GM08714 (cell line): ENCODE measurements around the gene CA10.

Experiments
- H3K4me3 ChIP-seq: fragments of 200-500 bp; sonication (Bioruptor generic); 2 replicates; pipeline ENCODE4 v1.5.1; 2014; ENCODE audit warnings: mild to moderate bottlenecking, low read length, inconsistent platforms
- ZNF274 ChIP-seq: IDR thresholded peaks from 2 replicates; pipeline ENCODE4 v1.6.1; 2012; ENCODE audit warnings: mild to moderate bottlenecking, low read depth, low read length

The CA10 gene

DNA sequence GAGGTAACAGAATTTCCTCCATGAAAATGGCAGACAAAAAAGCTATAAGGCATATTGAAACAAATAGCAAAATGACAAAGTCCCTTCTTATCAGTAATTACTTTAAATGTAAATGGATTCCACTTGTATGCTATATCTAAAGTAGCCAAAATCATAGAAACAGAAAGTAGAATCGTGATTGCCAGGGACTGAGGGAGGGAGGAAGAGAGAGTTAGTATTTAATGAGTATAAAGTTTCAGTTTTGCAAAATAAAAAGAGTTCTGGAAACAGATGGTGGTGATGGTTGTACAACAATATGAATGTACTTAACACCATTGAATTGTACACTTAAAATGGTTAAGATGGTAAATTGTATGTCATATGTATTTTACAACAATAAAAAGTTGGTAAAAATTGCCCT is 407.4 kb downstream of the CA10 start:
- H3K4me3 ChIP-seq = no peak overlapping the region
- no peak for TF ChIP-seq ZNF274

DNA sequence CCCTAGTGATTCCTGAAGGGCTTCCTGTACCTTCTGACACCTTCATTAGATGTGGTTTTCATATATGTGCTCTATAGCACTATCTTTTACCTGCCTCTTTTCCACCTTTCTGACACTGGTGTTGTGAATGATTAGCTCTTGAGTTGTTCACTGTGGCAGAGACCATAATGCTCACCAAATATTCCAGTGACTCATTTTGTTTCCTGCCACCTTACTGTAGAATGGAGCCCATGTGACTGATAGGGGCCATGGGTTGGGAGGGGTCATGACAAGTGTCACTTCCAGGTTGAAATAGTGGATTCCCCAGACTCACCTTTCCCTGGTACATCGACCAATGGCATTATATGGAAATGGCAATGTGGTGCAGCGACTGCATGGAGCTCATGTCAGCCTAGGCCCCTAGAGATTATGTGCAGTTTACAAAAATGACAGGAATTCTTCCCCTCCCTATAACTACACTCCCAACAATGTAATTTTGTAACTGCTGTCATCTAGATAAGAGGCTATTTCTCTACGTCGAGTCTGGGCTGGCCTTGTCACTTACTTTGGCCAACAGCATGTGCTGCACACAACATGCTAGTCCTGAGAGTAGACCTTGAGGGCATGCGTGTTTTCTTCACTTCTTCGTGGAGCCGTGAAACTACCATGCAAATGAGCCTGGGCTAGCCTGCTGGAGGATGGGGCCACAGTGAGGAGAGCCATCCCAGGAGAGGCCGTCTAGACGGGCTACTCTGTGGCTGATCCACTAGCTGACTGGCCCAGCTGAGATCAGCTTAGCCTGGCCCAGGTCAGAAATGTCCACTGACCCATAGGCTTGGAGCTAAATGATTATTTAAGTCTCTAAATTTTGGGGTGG is 409.5 kb downstream of the CA10 start:
- TF ChIP-seq ZNF274 = no peak
- no peak overlapping the region for H3K4me3 ChIP-seq

DNA sequence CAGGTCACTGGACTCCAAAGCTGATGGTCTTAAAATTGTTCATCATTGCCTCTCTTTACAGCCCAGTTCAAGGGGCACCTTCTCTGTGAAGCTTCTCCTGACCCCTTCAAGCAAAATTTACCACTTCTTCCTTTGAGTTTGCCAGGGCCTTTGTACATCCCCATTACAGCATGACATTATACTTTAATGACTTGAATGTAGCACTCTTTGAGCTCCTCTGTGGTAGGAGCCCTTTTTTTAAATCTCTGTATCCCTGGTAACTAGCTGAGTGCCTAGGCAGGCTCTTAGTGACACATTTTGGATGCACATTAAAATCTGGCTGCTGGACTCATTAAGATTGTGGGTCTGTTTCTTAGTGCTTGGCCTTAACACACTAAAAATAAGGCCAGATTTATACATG is 412.1 kb downstream of the CA10 start:
- no peak for TF ChIP-seq ZNF274
- H3K4me3 ChIP-seq = no peak overlapping the region

DNA sequence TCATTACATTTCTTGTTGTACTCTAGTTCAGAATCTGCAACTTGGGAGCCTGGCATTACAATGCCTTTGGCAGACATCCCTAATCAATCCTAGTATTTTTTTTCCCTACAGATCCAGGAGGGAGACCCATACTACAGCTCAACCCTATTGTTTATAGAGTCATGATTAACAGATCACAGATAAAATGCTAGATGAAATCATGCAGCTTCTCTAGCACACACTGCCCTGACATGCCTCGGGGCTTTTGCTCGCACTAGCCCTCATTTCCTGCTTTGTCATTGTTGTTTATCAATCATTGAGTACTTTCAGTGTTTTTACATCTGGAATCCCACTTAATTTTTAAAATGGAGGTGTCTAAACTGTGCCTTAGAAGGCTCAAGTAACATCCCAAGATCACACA is 412.5 kb downstream of the CA10 start:
- TF ChIP-seq ZNF274 = no peak
- H3K4me3 ChIP-seq = no peak overlapping the region

DNA sequence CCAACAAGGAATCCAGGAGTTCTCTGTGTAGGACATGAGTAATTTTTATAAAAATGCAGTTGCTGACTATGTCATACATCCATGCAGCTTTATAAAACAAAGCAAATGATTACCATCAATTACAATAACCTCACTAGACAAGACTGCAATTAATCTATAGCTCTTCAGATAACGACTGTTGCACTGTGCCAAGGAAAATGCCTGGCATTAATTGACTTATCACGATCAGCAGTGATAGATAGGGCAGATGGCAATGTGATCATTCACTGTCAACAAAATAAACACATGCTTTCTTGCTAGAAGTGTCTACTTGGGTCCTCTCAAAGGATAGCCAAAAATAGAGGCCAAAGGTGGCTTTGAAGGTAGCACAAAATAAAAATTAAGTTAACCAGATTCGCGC is 415.0 kb downstream of the CA10 start:
- TF ChIP-seq ZNF274 = no peak
- no peak overlapping the region for H3K4me3 ChIP-seq

DNA sequence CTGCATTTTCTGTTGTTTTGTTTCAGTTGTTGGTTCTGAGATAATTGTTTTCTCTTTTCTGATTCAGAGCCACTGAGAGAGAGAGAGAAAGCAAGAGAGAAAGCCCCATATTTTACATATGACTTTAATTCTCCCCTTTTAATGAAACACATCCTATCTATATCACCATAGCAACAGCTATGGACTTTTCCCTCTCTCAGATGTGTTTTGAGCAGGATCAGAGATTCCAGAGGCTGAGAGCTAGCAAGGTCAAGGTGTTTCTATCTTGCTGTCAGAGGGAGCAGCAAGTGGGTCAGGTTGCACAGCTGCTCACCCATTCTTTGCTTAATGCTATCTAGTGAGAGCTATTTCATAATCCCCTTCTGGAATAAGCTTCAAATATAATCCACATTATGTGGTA is 415.9 kb downstream of the CA10 start:
- TF ChIP-seq ZNF274 = no peak
- no peak overlapping the region for H3K4me3 ChIP-seq

DNA sequence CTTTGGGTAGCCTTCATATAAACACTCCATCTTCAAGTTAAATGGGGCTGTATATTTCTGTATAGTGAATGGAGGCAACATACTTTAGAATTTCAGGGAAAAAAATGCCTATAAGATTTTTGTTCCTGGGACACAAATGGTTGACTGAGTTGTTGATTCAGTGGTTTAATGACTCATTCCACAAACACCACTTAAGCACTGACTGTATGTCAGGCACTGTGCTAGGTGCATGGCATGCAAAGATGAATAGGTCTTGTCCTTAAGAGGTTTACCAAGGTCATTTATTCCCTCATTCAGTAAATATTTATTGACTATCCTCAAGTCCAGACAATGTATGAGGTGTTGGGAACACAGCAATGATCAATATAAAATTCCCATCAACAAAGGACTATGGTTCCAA is 417.1 kb downstream of the CA10 start:
- H3K4me3 ChIP-seq = no peak overlapping the region
- TF ChIP-seq ZNF274 = no peak

DNA sequence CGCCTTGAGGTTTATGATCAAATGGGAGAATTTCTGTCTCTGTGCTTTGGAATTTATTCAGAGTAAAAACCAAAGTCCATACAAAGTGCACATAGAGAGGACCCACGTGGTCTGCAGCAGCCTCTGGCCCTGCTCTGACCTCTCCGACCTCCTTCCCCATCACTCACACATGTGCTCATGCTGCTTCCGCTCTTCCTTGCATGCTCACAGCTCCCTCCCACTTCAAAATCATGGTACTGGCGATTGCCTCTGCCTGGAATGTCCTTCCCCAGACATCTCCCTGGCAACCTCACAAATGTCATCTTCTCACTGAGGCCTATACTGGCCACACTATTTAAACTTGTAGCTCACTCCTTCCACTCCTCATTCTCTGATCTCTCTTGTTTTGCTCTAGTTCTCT is 418.0 kb downstream of the CA10 start:
- TF ChIP-seq ZNF274 = no peak
- no peak overlapping the region for H3K4me3 ChIP-seq

DNA sequence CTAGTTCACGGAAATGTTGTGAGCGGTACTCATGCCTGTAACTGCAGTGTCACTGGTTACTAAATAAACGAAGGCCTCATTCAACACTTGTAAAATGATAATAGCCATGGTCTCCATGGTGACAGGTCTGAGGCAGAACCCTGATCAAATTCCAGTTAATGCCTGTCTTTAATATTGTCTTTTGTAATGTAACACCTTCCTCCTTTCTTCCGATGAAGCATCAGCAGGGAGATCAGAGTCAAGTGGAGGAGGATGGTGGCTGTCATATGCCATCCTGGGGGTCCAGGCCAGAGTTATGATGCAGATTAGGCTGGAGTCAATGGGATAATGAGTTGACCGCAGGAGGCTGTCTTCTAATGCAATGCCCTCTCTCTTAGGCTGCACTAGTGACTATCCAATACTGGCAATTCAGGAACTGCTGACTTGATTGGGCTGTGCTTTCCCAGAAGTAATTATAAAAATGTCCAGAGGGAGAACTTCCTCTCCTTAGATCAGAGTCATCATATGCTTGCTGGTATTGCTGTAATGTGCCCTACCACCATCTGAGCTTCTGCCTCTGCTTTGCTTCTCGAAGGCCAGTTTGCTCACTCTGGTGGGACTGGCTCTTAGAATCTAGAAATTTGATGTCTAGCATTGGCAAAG is 419.1 kb downstream of the CA10 start:
- TF ChIP-seq ZNF274 = no peak
- H3K4me3 ChIP-seq = no peak overlapping the region

DNA sequence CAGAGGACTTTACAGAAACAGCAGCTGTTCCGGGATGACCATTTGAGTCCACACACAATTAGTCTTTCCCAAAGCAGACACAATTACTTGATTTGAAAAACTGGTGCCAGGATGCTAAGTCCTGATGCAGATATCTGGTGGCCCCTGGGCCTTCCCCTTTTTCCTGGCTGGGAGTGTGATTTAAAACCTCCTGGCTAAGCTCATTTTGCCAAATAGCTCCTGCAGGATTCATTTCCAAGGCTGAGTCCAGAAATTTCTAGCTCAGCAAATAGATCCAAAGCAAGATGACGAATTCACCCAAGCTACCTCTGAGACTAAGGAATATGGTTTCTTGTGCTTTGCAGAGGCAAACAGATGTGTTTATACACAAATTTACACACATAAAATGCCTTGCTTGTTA is 422.2 kb downstream of the CA10 start:
- no peak overlapping the region for H3K4me3 ChIP-seq
- no peak for TF ChIP-seq ZNF274

DNA sequence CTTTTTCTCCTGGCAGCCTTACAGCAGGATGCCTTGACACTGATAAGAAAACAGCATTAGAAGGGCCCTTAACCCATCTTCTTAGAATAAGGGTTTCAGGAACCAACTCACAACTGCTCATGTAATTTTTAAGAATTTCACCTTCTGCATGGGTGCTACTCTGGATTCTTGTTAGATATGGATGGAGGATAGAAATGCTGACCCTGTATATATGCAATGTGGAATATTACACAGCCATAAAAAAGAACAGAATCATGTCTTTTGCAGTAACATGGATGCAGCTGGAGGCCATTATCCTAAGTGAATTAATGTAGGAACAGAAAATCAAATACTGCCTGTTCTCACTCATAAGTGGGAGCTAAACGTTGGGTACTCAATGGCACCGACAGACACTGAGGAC is 423.5 kb downstream of the CA10 start:
- no peak for TF ChIP-seq ZNF274
- H3K4me3 ChIP-seq = no peak overlapping the region

DNA sequence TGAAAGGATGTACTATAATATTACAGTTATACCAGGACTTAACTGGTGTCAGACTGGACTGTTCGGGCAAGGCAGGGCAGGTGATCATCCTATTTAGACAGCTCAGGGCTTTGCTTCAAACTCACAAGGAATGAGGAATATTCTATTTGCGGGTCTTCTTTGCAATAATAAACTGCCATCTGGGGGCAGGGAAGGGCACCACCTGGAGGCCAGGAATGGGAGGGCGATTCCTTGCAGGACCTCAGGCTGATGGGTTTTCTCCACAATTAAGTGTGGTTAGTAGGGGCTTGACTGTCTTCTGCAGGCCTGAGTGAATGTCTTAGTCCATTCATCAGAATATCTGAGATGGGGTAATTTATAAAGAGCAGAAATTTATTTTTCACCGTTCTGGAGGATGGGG is 424.1 kb downstream of the CA10 start:
- H3K4me3 ChIP-seq = no peak overlapping the region
- no peak for TF ChIP-seq ZNF274

DNA sequence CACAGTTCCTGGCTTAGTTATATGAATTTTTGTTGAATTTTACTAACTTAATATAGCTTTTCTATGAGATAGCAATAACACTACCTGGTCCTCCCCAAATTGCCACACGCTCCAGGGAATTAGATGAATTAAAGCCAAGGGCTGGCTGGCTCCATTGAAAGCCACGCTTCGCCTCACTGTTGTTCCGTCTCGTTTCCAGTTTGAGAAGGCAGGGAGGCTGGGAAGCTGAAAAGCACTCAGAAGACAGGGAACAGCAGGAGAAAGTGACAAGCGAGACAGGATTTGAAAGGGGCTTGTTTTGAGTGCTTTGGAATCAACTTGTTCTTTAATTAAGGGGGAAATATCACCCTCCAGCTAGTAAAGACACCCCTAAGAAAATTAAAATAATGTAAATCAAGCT is 425.3 kb downstream of the CA10 start:
- TF ChIP-seq ZNF274 = no peak
- no peak overlapping the region for H3K4me3 ChIP-seq

DNA sequence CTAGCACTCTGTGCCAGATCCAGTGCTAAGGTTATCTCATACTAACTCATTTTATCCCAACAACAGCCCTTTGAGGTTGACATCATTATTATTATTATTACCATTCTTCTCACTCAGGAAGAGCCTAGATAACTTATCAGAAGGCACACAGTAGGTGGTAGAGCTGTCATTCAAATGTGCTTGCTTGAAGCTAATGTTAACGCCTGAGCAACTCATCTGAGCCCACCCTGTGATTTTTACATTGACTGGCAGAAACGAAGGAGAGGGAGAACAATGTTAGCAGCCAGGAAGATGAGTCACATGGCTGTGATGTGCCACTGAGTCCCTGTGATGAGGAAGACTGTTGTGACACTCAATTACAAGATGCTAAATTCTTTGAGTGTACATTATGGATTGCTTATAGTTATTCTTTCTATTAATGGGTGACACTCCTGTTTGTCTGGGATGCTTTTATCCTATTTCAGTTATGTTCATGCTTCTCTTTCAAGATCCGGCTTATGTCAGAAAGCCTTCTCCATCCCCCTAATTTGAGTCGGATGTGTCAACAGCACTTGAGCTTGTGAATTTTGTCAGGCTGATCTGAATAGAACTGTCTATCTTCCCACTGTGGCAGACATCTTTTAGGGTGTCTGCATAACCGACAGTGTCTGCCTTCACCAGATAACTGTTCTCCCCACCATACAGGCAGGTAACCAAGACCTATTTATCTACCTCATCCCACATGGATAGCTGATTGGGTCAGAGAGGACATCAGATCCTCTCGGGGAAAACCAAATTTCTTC is 426.4 kb downstream of the CA10 start:
- H3K4me3 ChIP-seq = no peak overlapping the region
- no peak for TF ChIP-seq ZNF274
